Mesenteric fat pad (tissue), 1 donor: ENCODE measurements around the gene DYNC2LI1. TPM values are rescaled to one million over a fixed set of nuclear protein-coding genes. Genes with fewer than 3 reads are reported as not detected.

Source experiments
- DNase-seq: peaks from one replicate; pipeline ENCODE4 v3.0.0-alpha.2; 2020; ENCODE audit warnings: low spot score
- total RNA-seq: library from RNA; stranded (reverse); fragmentation: NEBNext Ultra II Directional; extraction: Animal tissue kit (Norgen Biotek cat#: 25700); gene quantifications from one replicate; pipeline ENCODE4 v1.2.1, GENCODE V29; 2021
- donor health status: DM: yes; HTN: yes; CAD: no.

DYNC2LI1 gene
- total RNA-seq, 1 donor from 2014 or later = 7.4 TPM

DNA sequence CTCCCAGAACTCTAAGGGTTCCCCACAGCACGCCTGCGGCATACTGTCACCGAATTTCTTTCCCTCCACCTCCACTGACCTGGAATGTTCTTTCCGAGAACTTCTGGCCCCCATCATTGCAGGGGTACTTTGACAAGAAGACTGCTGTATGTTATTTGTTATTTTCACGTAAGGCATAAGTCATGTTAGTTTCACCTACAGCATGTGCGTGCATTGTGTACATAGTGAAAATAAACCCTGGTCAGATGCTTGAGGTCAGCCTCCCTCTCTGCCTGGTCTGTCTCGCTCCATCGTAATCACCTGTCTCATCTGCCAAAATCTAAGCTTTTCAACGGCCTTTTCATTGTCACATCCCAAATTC is 69.0 kb downstream of the DYNC2LI1 start:
- DNase-seq = no peak

DNA sequence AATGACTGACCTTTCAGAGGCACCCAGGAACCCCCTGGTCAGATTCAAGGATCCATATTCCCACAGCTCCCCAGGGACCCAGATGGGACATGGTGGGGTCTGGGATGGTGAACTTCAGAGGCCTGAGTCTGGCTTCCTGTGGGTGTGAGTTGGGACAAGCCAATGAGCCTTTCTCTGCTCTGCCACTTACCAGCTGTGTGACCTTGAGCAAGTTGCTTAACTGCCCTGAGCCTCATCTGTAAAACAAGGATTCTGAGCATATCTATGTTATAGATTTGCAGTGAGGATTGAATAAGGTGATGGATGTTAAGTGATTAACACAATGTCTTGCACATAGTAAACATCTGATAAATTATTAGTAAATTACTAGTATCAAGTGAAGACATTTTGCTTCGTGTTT is 71.3 kb downstream of the DYNC2LI1 start:
- DNase-seq = no peak

DNA sequence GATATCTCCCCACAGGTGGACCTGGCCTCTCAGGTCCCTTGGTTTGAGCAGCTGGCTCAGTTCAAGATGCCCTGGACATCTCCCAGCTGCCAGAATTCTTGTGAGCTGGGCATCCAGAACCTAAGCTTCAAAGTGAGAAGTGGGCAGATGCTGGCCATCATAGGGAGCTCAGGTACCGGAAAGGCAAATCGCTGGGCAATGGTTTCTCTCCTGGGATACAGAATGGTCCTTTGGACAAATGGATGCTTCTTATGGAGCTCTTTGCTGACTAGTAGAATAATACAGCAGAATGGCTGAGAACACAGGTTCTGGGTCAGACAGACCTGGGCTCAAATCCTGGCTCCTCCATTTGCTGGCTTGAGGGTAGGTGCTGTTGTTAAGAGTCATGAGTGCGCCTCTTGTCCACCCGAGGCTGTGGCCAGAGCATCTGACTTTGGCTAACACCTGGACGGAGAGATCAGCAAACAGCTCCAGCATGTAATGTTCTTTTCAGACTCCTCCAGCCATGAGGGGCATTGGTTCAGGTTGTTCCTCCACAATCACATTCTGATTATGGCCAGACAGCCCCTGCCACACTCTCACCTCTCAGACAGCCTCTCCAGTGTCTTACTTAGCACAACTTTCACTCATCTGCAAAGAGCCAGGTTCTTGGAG is 72.4 kb downstream of the DYNC2LI1 start:
- no peak for DNase-seq

DNA sequence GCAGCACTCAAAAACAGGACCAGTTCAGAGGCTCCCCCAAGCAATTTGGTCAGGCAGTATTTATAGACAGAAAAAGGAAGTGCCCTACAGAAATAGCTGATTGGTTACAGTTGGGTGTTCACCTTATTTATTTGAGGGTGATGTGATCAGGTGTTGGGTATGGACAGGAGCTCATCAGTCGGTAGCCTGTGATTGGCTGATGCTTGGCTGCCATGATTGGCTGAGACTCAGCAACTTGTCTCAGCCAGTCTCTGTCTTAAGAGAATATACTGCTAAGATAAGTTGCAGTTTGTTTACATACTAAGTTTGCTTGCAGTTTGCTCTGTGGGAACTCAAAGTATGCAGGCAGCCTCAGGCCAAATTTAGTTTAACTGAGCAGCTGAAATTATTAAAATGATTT is 74.4 kb downstream of the DYNC2LI1 start:
- DNase-seq = no peak

DNA sequence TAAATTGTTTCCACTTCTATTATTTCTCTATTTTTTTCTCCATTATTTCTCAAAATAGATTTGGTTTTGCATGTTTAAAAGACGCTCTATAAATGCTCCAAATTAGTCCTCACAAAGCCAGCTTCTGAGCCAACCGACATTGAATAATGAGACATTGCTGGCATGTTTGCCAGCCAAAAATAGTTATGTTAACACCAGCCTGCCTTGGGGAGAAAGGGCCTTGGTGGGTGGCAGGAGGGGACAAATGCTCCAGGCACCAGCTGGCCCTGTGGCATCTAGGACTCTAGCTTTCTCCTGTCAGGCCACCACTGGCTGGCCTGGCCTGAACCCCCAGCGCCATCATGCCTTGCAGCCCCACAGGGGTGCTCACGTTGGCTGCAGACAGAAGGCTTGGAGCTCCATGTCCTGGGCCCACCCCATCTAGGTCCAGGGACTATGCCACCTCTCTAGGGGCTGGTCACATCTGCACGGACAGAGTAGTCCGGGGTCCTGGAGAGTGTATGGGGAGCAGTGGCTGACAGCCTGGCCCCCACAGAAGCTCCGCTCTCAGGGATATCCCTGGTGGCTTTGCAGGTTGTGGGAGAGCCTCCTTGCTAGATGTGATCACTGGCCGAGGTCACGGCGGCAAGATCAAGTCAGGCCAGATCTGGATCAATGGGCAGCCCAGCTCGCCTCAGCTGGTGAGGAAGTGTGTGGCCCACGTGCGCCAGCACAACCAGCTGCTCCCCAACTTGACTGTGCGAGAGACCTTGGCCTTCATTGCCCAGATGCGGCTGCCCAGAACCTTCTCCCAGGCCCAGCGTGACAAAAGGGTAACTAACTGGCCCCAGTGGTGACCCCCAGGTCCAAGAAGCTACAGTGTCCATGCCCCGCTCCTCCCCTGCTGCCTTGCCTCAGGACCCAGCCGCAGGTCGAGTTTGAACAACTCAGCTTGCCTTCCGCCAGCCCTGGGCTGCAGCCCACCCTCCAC is 77.5 kb downstream of the DYNC2LI1 start:
- no peak for DNase-seq

DNA sequence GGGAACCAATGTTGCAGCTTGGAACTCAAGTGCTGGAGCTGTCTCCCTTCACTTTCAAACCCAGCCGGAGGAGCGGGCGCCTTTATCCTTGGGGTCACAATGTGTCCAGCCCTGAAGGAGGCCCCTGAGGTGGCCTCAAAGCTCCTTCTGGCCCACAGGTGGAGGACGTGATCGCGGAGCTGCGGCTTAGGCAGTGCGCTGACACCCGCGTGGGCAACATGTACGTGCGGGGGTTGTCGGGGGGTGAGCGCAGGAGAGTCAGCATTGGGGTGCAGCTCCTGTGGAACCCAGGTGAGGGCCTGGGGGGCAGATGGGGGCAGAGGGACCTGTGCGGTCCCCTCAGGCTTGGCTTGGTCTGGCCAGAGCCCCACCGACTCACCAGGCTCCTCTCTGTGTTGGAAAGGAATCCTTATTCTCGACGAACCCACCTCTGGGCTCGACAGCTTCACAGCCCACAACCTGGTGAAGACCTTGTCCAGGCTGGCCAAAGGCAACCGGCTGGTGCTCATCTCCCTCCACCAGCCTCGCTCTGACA is 78.4 kb downstream of the DYNC2LI1 start:
- no peak for DNase-seq

DNA sequence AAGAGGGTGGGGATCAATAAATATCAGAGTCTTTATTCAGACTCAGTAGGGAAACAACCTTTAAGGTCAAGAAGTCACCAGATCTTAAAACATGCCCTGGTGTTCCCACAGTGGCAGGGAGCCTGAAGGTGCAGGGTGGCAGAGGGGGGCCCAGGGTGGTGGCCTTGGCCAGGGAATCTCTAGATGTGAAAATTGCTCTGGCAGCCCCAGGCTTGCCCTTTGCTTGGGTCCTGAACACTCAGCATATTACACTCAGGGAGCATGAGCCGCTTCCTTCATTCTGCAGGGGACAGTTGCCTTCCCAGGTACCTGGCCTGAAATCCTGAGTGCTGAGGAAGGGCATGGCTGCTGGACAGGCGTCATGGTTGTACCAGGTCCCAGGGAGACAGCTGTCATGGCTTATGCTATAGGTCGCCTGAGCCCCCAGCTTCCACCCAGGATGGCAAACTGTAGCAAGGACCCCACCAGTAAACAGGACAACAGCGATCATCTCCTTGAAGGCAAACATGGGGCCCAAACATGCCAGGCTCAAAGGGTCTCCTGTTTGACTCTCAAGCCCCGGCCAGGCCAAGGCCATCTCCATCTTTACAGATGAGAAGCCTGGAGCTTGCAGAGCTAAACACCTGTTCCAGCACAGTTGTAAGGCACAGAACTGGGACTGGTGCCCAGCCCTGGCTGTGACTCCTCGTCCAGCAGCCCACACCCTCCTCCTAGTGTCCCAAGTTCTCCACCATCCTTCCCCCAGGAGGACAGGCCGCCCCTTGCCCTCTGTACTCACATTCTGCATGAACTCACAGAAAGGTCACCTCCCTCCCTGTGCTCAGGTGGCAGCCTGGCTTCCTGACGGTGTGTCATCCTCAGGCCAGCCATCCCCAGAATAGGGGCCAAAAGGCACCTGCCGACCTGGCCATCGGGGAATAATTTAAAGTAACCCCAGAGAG is 79.6 kb downstream of the DYNC2LI1 start:
- DNase-seq = no peak

DNA sequence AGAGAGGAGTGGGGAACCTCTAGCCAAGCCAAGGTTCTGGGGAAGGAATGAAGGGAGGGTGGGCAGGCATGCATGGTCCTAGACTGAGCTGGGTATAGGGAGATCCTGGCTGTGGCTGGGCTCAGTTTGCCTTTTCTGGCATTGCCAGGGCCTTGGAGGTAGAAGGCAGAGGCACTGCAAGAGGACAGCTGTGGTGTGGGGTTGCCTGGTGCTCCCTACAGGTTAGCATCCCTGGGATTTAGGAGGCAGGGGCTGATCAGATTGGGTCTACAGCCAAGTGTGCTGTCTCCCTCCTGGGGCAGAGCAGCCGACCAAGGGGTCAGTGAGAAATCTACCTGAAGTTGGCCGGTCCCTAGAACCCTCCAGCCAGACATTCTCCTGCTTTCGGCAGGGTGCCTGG is 80.8 kb downstream of the DYNC2LI1 start:
- DNase-seq = no peak

DNA sequence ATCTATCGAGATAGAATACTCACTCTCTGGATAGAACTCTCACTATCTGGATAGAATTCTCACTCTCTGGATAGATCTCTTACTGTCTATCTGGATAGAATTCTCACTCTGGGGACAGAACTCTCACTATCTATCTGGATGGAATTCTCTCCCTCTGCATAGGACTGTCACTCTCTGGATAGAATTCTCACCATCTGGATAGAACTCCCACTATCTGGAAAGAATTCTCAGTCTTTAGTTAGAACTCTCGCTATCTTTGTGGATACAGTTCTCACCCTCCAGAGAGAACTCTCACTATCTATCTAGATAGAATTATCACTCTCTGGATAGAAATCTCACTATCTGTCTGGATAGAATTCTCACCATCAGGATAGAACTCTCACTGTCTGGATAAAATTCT is 81.5 kb downstream of the DYNC2LI1 start:
- DNase-seq = no peak

Other genes with a start within 250 kb of the DYNC2LI1 start
- 38.0 TPM for gene THADA, start 178.0 kb upstream of the DYNC2LI1 start, total RNA-seq
- gene PLEKHH2, start 136.8 kb upstream of the DYNC2LI1 start, total RNA-seq = 11.4 TPM
- gene C1GALT1C1L, start 97.6 kb upstream of the DYNC2LI1 start, total RNA-seq = 2.5 TPM
- not detected for gene ABCG5, start 64.8 kb downstream of the DYNC2LI1 start, total RNA-seq
- not detected for gene ABCG8, start 64.9 kb downstream of the DYNC2LI1 start, total RNA-seq
- 70.8 TPM for gene LRPPRC, start 221.9 kb downstream of the DYNC2LI1 start, total RNA-seq